H1 (cell line): ENCODE measurements around the gene METTL22. TPM values are rescaled to one million over a fixed set of nuclear protein-coding genes. Genes with fewer than 3 reads are reported as not detected.

Experiments used
- CTCF ChIA-PET: fragments of 300-600 bp; sonication (Branson Sonifier 250); formaldehyde crosslinking; loops from one replicate; lab custom pipeline; 2021; ENCODE audit not compliant: partially characterized antibody; lab: Charles Lee
- POLR2A ChIA-PET: fragments of 300-600 bp; sonication (Branson Sonifier 250); formaldehyde crosslinking; loops from one replicate; lab custom pipeline; 2021; ENCODE audit warnings: inconsistent platforms; ENCODE audit not compliant: partially characterized antibody; lab: Charles Lee
- DNase-seq, 2 experiments: peaks; one replicate each; pipeline versions ENCODE4 v3.0.0 to v3.0.0-alpha.2; 2010 to 2022; ENCODE audit warnings: low spot score in 2 of 2, low read depth in 1 of 2, mixed read lengths in 1 of 2
- FAIRE-seq: peaks from 2 replicates; lab custom pipeline; 2011; peaks lifted over from hg19 to GRCh38; lab: Jason Lieb, UNC
- H2AFZ ChIP-seq: 2 replicates; pipeline ENCODE4 v1.8.1; 2012; ENCODE audit warnings: low read length, inconsistent platforms
- H2AK5ac ChIP-seq: 2 replicates; pipeline ENCODE4 v1.6.1; 2013; ENCODE audit warnings: low read depth, low read length
- H2BK120ac ChIP-seq: replicated peaks from 2 replicates; pipeline ENCODE3; 2013; ENCODE audit warnings: low read depth, low read length, inconsistent platforms
- H2BK12ac ChIP-seq: 2 replicates; pipeline ENCODE4 v1.6.1; 2013; ENCODE audit warnings: low read depth, low read length
- H2BK15ac ChIP-seq: 2 replicates; pipeline ENCODE4 v1.6.1; 2013; ENCODE audit warnings: low read length
- H2BK20ac ChIP-seq: 2 replicates; pipeline ENCODE4 v1.6.1; 2013; ENCODE audit warnings: low read length
- H2BK5ac ChIP-seq: 2 replicates; pipeline ENCODE4 v1.6.1; 2013; ENCODE audit warnings: low read depth, low read length
- H3K14ac ChIP-seq: 2 replicates; pipeline ENCODE4 v1.6.1; 2013; ENCODE audit warnings: inconsistent platforms; ENCODE audit not compliant: insufficient read length
- H3K18ac ChIP-seq: 2 replicates; pipeline ENCODE4 v1.6.1; 2013; ENCODE audit warnings: low read length; ENCODE audit errors: extremely low read depth
- H3K23ac ChIP-seq: 2 replicates; pipeline ENCODE4 v1.6.1; 2013; ENCODE audit warnings: inconsistent platforms; ENCODE audit not compliant: insufficient read length
- H3K23me2 ChIP-seq: 2 replicates; pipeline ENCODE4 v1.6.1; 2013; ENCODE audit warnings: low read depth, low read length
- H3K27ac ChIP-seq: 2 replicates; pipeline ENCODE4 v1.6.1; 2011; ENCODE audit warnings: low read depth, low read length, inconsistent platforms
- H3K27me3 ChIP-seq, 4 experiments: replicated peaks in 1 of 4; 1 replicate in 1 of 4; 2 replicates in 3 of 4; pipeline versions ENCODE4 v1.6.1 to v1.8.1; 2011 to 2013; ENCODE audit warnings: low read length in 3 of 4, mild to moderate bottlenecking in 3 of 4, inconsistent platforms in 2 of 4, mixed read lengths in 2 of 4, moderate library complexity in 1 of 4; ENCODE audit not compliant: control insufficient read depth in 3 of 4, insufficient read depth in 3 of 4; ENCODE audit errors: extremely low read depth in 1 of 4
- H3K36me3 ChIP-seq, 4 experiments: 2 replicates each; pipeline versions ENCODE4 v1.6.1 to v1.8.1; 2011 to 2013; ENCODE audit warnings: mild to moderate bottlenecking in 4 of 4, low read length in 3 of 4, moderate library complexity in 2 of 4, control low read depth in 1 of 4, inconsistent platforms in 1 of 4; ENCODE audit not compliant: insufficient read depth in 4 of 4, control insufficient read depth in 2 of 4
- H3K4ac ChIP-seq: replicated peaks from 2 replicates; pipeline ENCODE3; 2013; ENCODE audit warnings: low read length, low read depth, mixed read lengths, inconsistent platforms; ENCODE audit not compliant: insufficient read length
- H3K4me1 ChIP-seq, 4 experiments: replicated peaks in 1 of 4; 1 replicate in 1 of 4; 2 replicates in 3 of 4; pipeline versions ENCODE4 v1.6.1 to v1.8.1; 2011 to 2013; ENCODE audit warnings: low read length in 3 of 4, inconsistent platforms in 2 of 4, mixed read lengths in 1 of 4; ENCODE audit not compliant: insufficient read depth in 4 of 4, control insufficient read depth in 3 of 4
- H3K4me2 ChIP-seq, 2 experiments: 2 replicates each; pipeline versions ENCODE4 v1.6.1 to v1.8.1; 2011 to 2013; ENCODE audit warnings: low read depth in 2 of 2, low read length in 2 of 2, control low read depth in 1 of 2, inconsistent platforms in 1 of 2, mild to moderate bottlenecking in 1 of 2; ENCODE audit not compliant: insufficient read depth in 1 of 2
- H3K4me3 ChIP-seq, 4 experiments: fragments of 200-600, 300-600 bp in 1 of 4; sonication (generic), shearing (Covaris generic), sonication (Bioruptor Twin) in 1 of 4; 2 replicates each; pipeline versions ENCODE4 v1.5.1 to v1.8.1; 2011 to 2016; ENCODE audit warnings: low read length in 4 of 4, low read depth in 3 of 4, control low read depth in 2 of 4, inconsistent platforms in 2 of 4, mild to moderate bottlenecking in 2 of 4, mixed read lengths in 1 of 4, moderate library complexity in 1 of 4; ENCODE audit not compliant: insufficient read depth in 2 of 4; ENCODE audit errors: extremely low read depth in 1 of 4
- H3K56ac ChIP-seq: replicated peaks from 2 replicates; pipeline ENCODE3; 2013; ENCODE audit warnings: low read depth, mild to moderate bottlenecking, mixed read lengths, low read length, inconsistent platforms; ENCODE audit not compliant: insufficient read length
- H3K79me1 ChIP-seq: 2 replicates; pipeline ENCODE4 v1.6.1; 2013; ENCODE audit warnings: low read depth, low read length, control low read depth
- H3K79me2 ChIP-seq, 2 experiments: 2 replicates each; pipeline versions ENCODE4 v1.6.1 to v1.8.1; 2012 to 2013; ENCODE audit warnings: low read length in 2 of 2, mild to moderate bottlenecking in 2 of 2, inconsistent platforms in 1 of 2; ENCODE audit not compliant: insufficient read depth in 2 of 2, control insufficient read depth in 1 of 2
- H3K9ac ChIP-seq, 4 experiments: replicated peaks in 1 of 4; 1 replicate in 1 of 4; 2 replicates in 3 of 4; pipeline versions ENCODE4 v1.6.1 to v1.8.1; 2011 to 2013; ENCODE audit warnings: low read depth in 3 of 4, low read length in 3 of 4, control low read depth in 2 of 4, mild to moderate bottlenecking in 2 of 4, moderate library complexity in 2 of 4, inconsistent platforms in 1 of 4; ENCODE audit errors: extremely low read depth in 1 of 4
- H3K9me3 ChIP-seq, 2 experiments: 2 replicates each; pipeline versions ENCODE4 v1.6.1 to v1.8.1; 2012 to 2013; ENCODE audit warnings: mild to moderate bottlenecking in 2 of 2, moderate library complexity in 2 of 2, control low read depth in 1 of 2, inconsistent platforms in 1 of 2, low read depth in 1 of 2, low read length in 1 of 2, mixed read lengths in 1 of 2; ENCODE audit not compliant: insufficient read depth in 2 of 2
- H4K20me1 ChIP-seq, 2 experiments: replicated peaks in 1 of 2; 2 replicates each; pipeline versions ENCODE3 to v1.8.1; 2011 to 2013; ENCODE audit warnings: inconsistent platforms in 2 of 2, low read length in 2 of 2, mild to moderate bottlenecking in 1 of 2; ENCODE audit not compliant: insufficient read depth in 2 of 2, control insufficient read depth in 1 of 2
- H4K5ac ChIP-seq: 2 replicates; pipeline ENCODE4 v1.6.1; 2013; ENCODE audit warnings: low read length, low read depth, mixed read lengths, inconsistent platforms; ENCODE audit not compliant: insufficient read length
- H4K8ac ChIP-seq: 2 replicates; pipeline ENCODE4 v1.8.0; 2013; ENCODE audit warnings: mild to moderate bottlenecking, moderate library complexity, low read length, inconsistent platforms; ENCODE audit not compliant: insufficient read depth; ENCODE audit errors: extremely low read depth
- H4K91ac ChIP-seq: replicated peaks from 2 replicates; pipeline ENCODE3; 2013; ENCODE audit warnings: low read length, mixed read lengths, inconsistent platforms; ENCODE audit not compliant: insufficient read length
- CEBPB ChIP-seq: IDR thresholded peaks from 2 replicates; pipeline ENCODE4 v1.6.1; 2012; ENCODE audit warnings: low read depth, low read length
- CHD2 ChIP-seq: IDR thresholded peaks from 2 replicates; pipeline ENCODE4 v1.6.1; 2012; ENCODE audit warnings: low read length, improper control_type of control experiment
- JUND ChIP-seq: IDR thresholded peaks from 2 replicates; pipeline ENCODE4 v1.6.1; 2011; ENCODE audit warnings: mild to moderate bottlenecking, improper control_type of control experiment, low read length
- RBBP5 ChIP-seq: IDR thresholded peaks from 2 replicates; pipeline ENCODE4 v1.7.1; 2012; ENCODE audit warnings: low read depth, mild to moderate bottlenecking, inconsistent platforms, low read length, moderate library complexity, borderline replicate concordance
- RFX5 ChIP-seq: IDR thresholded peaks from 2 replicates; pipeline ENCODE4 v1.6.1; 2011; ENCODE audit warnings: low read depth, low read length, improper control_type of control experiment, borderline replicate concordance
- RXRA ChIP-seq: IDR thresholded peaks from 2 replicates; pipeline ENCODE4 v1.6.1; 2011; ENCODE audit warnings: low read depth, mild to moderate bottlenecking, low read length, moderate library complexity; ENCODE audit not compliant: insufficient read depth
- YY1 ChIP-seq: IDR thresholded peaks from 2 replicates; pipeline ENCODE4 v1.6.1; 2011; ENCODE audit warnings: low read depth, mild to moderate bottlenecking, low read length
- WGBS, 2 experiments: shearing (Covaris generic) in 1 of 2; methylation state at CpG; one replicate each; pipeline versions ENCODE4 v1.1.6 to v1.1.7; 2013 to 2015; ENCODE audit warnings: low lambda C conversion rate in 2 of 2, mixed read lengths in 2 of 2, inconsistent platforms in 1 of 2, low coverage in 1 of 2, missing lambda C conversion rate in 1 of 2; ENCODE audit not compliant: insufficient replicate concordance in 2 of 2, insufficient coverage in 1 of 2, insufficient read length in 1 of 2; ENCODE audit errors: extremely low coverage in 1 of 2, missing lambda C conversion rate in 1 of 2; 5-methylcytosine and 5-hydroxymethylcytosine counted together
- polyA plus RNA-seq, 7 experiments: library from polyadenylated mRNA; depleted of rRNA in 3 of 7; stranded (reverse) in 5 of 7; unstranded in 2 of 7; fragments of >200 nt in 5 of 7; fragments of 200-250 nt in 2 of 7; gene quantifications; 1 replicate in 5 of 7; 2 replicates in 1 of 7; 4 replicates in 1 of 7; pipeline versions ENCODE4 v1.2.1 to v1.2.3, GENCODE V29; 2011 to 2013; ENCODE audit warnings: missing spikeins in 2 of 7, mixed read lengths in 2 of 7
- total RNA-seq: library from RNA; stranded (reverse); fragmentation: NEBNext Ultra II Directional; extraction: Animal tissue kit (Norgen Biotek cat#: 25700); gene quantifications from 2 replicates; pipeline ENCODE4 v1.2.1, GENCODE V29; 2021
- TF ChIP-seq, protein P1 (sequence below), 3 experiments: IDR thresholded peaks; 1 replicate in 2 of 3; 2 replicates in 1 of 3; pipeline versions ENCODE4 v1.5.1 to v1.6.1; 2011; ENCODE audit warnings: low read length in 3 of 3, mild to moderate bottlenecking in 3 of 3, inconsistent platforms in 2 of 3, low read depth in 1 of 3, moderate library complexity in 1 of 3; ENCODE audit not compliant: insufficient read depth in 1 of 3; ENCODE audit errors: control extremely low read depth in 1 of 3
- TF ChIP-seq, protein P2 (sequence below): IDR thresholded peaks from 2 replicates; pipeline ENCODE4 v1.6.1; 2011; ENCODE audit warnings: low read depth, mild to moderate bottlenecking, low read length; ENCODE audit not compliant: insufficient read depth

Gene METTL22
- total and polyA plus RNA-seq, 2 of the 8 experiments (the other 6 are each of a cell fraction or from before 2014, with no cell fraction given) = 56.7 to 85.2 TPM

GRCh38 chr16:8576141-8577004, 45.1 kb upstream of the METTL22 start:
- no peaks in the 10 kb centered on the region for H3K9me3 ChIP-seq
- H3K27me3 ChIP-seq = no peaks in the 10 kb centered on the region; a peak in 1 of 7 replicates
- H2BK12ac ChIP-seq = no peak overlapping the region
- H3K23me2 ChIP-seq = no peaks in the 10 kb centered on the region
- no peak overlapping the region for H2BK120ac ChIP-seq
- H2BK20ac ChIP-seq = no peak overlapping the region
- FAIRE-seq (no peak), DNase-seq (no peak)
- CTCF ChIA-PET = interaction anchor here (0.6 to 12.6 kb wide), 5 partner anchors 25 to 319 kb away, joined by 3 to 416 read pairs (median 4); partner anchors contain the start of gene METTL22
- H3K4me1 ChIP-seq = peaks cover 0 to 10% (median under 1%) of the 10 kb centered on the region in 4 experiments; a peak in 3 of 7 replicates
- no peak overlapping the region for H3K4me3 ChIP-seq
- H3K9ac ChIP-seq = no peak overlapping the region
- H4K5ac ChIP-seq = no peak overlapping the region
- POLR2A ChIA-PET = interaction anchor here (2.2 kb wide), 1 partner anchor 13 kb away, joined by 8 read pairs; no protein-coding TSS in a partner anchor
- H3K4ac ChIP-seq = no peak overlapping the region
- H4K8ac ChIP-seq = no peak overlapping the region
- no peak overlapping the region for H3K18ac ChIP-seq
- H3K79me2 ChIP-seq = no peaks in the 10 kb centered on the region
- H2AK5ac ChIP-seq = no peak overlapping the region
- H2AFZ ChIP-seq = no peak overlapping the region
- H3K23ac ChIP-seq = no peak overlapping the region
- no peaks in the 10 kb centered on the region for H4K20me1 ChIP-seq
- H3K14ac ChIP-seq = no peak overlapping the region
- H2BK15ac ChIP-seq = no peak overlapping the region
- no peaks in the 10 kb centered on the region; a peak in 1 of 8 replicates for H3K36me3 ChIP-seq
- no peak overlapping the region for H3K4me2 ChIP-seq
- no peak overlapping the region for H4K91ac ChIP-seq
- H3K27ac ChIP-seq = no peak overlapping the region
- 89% methylated on average over 4 of the region's 4 CpGs; no CpG with 5 or more reads in 1 of the 2 experiments for WGBS, 2 experiments
- no peaks in the 10 kb centered on the region for H3K79me1 ChIP-seq
- no peak overlapping the region for H2BK5ac ChIP-seq
- H3K56ac ChIP-seq = no peak overlapping the region
- TF ChIP-seq JUND (no peak), RFX5 (no peak), RBBP5 (no peak), CHD2 (no peak), YY1 (no peak), CEBPB (no peak), RXRA (no peak)
- TF ChIP-seq, protein P1, sequence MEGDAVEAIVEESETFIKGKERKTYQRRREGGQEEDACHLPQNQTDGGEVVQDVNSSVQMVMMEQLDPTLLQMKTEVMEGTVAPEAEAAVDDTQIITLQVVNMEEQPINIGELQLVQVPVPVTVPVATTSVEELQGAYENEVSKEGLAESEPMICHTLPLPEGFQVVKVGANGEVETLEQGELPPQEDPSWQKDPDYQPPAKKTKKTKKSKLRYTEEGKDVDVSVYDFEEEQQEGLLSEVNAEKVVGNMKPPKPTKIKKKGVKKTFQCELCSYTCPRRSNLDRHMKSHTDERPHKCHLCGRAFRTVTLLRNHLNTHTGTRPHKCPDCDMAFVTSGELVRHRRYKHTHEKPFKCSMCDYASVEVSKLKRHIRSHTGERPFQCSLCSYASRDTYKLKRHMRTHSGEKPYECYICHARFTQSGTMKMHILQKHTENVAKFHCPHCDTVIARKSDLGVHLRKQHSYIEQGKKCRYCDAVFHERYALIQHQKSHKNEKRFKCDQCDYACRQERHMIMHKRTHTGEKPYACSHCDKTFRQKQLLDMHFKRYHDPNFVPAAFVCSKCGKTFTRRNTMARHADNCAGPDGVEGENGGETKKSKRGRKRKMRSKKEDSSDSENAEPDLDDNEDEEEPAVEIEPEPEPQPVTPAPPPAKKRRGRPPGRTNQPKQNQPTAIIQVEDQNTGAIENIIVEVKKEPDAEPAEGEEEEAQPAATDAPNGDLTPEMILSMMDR (IDR thresholded peaks at IDR 0.05; ENCODE audit: control extremely low read depth in 1 of 3, insufficient read depth in 1 of 3, low read depth in 1 of 3, low read length in 3 of 3) = no peak
- TF ChIP-seq, protein P2, sequence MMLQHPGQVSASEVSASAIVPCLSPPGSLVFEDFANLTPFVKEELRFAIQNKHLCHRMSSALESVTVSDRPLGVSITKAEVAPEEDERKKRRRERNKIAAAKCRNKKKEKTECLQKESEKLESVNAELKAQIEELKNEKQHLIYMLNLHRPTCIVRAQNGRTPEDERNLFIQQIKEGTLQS = no peak
